Pancreas (tissue), 10 donors: ENCODE measurements around the gene LCMT2. TPM values are rescaled to one million over a fixed set of nuclear protein-coding genes. Genes with fewer than 3 reads are reported as not detected.

Experiments
- ATAC-seq, 4 donors: fragments of 200-7000 bp; cut with Tn5 transposase; one replicate each; pipeline versions ENCODE4 v1.8.0 to v1.9.1; 2020; ENCODE audit warnings: mild to moderate bottlenecking in 4 of 4, moderate library complexity in 4 of 4
- DNase-seq, 6 donors: peaks; one replicate each; pipeline ENCODE4 v3.0.0-alpha.2; 2020
- FAIRE-seq: peaks from 2 replicates; lab custom pipeline; 2012; peaks lifted over from hg19 to GRCh38; lab: Jason Lieb, UNC
- H3K27ac ChIP-seq, 4 donors: fragments of 200-600 bp; sonication (generic); 1 replicate in 3 of 4; 2 replicates in 1 of 4; pipeline versions ENCODE4 v1.5.0 to v1.8.0; 2020
- H3K27me3 ChIP-seq, 4 donors: fragments of 200-600 bp; one replicate each; pipeline ENCODE4 v1.8.0; 2021
- H3K36me3 ChIP-seq, 3 donors: fragments of 200-600 bp; sonication (generic) in 1 of 3; one replicate each; pipeline versions ENCODE4 v1.5.0 to v1.8.0; 2020 to 2021
- H3K4me1 ChIP-seq, 3 donors: fragments of 200-600 bp; one replicate each; pipeline ENCODE4 v1.8.0; 2021
- H3K4me3 ChIP-seq, 4 donors: fragments of 200-600 bp; sonication (generic) in 2 of 4; one replicate each; pipeline versions ENCODE4 v1.5.0 to v1.8.0; 2020 to 2021
- H3K9me3 ChIP-seq, 4 donors: fragments of 200-600 bp; one replicate each; pipeline ENCODE4 v1.8.0; 2021
- WGBS, 2 donors: extraction: QIAGEN DNeasy Blood & Tissue Kit; methylation state at CpG; one replicate each; pipeline ENCODE4 v1.1.7; 2013; 5-methylcytosine and 5-hydroxymethylcytosine counted together
- intact Hi-C, 3 donors: fragments of 100-400 bp; cut with DNase I; formaldehyde crosslinking; loops; one replicate each; pipeline versions ENCODE4 v1.11.1 to v1.14.2; 2022
- polyA plus RNA-seq, 2 donors: library from polyadenylated mRNA; stranded (reverse); fragments of 200-250 nt; gene quantifications; one replicate each; pipeline ENCODE4 v1.2.3, GENCODE V29; 2013
- total RNA-seq, 6 donors: library from RNA; stranded (reverse); fragmentation: NEBNext Ultra II Directional in 4 of 6; extraction: Animal tissue kit (Norgen Biotek cat#: 25700) in 4 of 6; gene quantifications; one replicate each; pipeline versions ENCODE4 v1.2.1 to v1.2.4, GENCODE V29; 2021 to 2023
- TF ChIP-seq, protein P1 (sequence below), 4 donors: fragments of 200-600 bp; sonication (generic) in 3 of 4; IDR thresholded peaks; one replicate each; pipeline versions ENCODE4 v1.5.0 to v1.8.0; 2021; ENCODE audit warnings: antibody characterized with exemption in 4 of 4
- donor health status: healthy with polysubstance abuse.
- donor health status: DM: no; HTN: no; CAD: no; lungs with moderate emphysema.
- donor health status: DM: no; HTN: no; CAD: no.
- donor health status: control.
- donor health status: control.
- donor health status: Bipolar disorder and iron deficiency.
- donor health status: DM: yes; HTN: yes; CAD: no.
- donor health status: DM: no; HTN: no; CAD: no.
- donor health status: DM: no; HTN: no; CAD: no.
- donor health status: DM: yes; HTN: yes; CAD: no.

LCMT2 gene
- total and polyA plus RNA-seq, 8 donors, result 1.7 to 5.0 (median 3.9) TPM

DNA sequence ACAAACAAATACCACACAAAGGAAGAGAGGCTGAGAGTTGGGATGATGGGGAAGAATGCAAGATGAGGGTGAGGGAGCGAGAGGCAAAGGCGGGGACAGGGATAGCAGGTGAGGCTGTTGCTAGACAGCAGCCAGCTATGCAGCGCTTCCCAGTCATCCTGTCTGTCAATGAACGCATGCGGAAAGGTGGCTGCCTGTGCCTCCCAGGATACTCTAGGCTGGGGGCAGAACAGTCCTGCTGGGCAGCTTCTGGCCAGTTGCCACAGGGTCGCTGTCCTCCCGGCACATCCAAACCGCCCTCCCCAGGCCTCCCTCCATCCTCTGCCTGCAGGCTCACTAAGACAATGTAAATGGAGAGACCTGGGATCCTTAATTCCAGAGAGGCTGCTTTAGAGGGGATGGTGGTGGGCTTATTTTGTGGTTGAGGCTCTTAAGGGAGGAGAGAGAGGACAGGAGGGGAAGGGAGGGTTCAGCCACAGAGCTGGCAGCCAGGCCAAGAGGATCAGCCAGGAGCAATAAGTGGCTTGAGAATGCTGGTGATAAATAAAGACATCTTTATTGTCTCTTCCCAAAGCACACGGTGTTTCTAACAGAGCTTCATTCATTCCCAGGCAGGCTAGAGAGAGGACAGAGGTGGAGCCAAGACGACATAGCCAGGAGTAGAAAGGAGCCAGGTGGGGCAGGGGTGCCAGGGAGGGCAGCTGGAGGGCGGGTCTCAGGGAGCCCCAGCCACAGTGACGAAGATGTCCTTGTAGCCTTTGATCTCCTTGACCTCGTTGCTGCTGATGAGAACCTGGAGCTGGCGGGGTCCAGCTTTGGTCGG lies 54.4 kb downstream of the LCMT2 start:
- H3K9me3 ChIP-seq, result no peaks in the 10 kb centered on the region
- no peak overlapping the region for H3K4me3 ChIP-seq
- TF ChIP-seq, protein P1, sequence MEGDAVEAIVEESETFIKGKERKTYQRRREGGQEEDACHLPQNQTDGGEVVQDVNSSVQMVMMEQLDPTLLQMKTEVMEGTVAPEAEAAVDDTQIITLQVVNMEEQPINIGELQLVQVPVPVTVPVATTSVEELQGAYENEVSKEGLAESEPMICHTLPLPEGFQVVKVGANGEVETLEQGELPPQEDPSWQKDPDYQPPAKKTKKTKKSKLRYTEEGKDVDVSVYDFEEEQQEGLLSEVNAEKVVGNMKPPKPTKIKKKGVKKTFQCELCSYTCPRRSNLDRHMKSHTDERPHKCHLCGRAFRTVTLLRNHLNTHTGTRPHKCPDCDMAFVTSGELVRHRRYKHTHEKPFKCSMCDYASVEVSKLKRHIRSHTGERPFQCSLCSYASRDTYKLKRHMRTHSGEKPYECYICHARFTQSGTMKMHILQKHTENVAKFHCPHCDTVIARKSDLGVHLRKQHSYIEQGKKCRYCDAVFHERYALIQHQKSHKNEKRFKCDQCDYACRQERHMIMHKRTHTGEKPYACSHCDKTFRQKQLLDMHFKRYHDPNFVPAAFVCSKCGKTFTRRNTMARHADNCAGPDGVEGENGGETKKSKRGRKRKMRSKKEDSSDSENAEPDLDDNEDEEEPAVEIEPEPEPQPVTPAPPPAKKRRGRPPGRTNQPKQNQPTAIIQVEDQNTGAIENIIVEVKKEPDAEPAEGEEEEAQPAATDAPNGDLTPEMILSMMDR (IDR thresholded peaks at IDR 0.05), result no peak
- H3K27ac ChIP-seq, result no peak overlapping the region
- no peaks in the 10 kb centered on the region for H3K36me3 ChIP-seq
- H3K27me3 ChIP-seq, result no peaks in the 10 kb centered on the region
- no peak for DNase-seq
- ATAC-seq, result no peak
- no peak for FAIRE-seq
- WGBS, 2 donors, result 57 to 64% methylated on average over 15 of the region's 15 CpGs
- intact Hi-C loops, result no loop called here
- H3K4me1 ChIP-seq, result no peaks in the 10 kb centered on the region

DNA sequence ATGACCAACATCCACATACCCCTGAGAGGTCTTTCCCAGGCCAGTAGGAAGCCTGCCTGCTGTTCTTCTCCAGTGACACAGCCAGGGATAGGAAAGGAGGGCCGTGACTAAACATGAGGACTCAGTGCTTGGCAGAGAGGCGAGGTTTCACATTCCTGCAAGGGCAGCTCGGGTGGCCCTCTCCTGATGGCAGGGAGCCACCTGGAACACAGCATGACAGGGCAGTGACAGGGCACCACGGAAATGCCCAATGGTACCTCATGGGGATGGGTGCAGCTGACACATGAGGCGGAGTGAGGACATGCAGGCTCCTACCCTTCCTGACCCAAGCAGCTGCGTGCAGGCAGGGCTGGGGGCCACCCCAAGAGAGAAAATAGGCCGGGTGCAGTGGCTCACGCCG lies 56.2 kb downstream of the LCMT2 start:
- ATAC-seq (peak; percentile 80 to 95 (median 91)), DNase-seq (peak in 5 of 6 donors; percentile 41 to 70 (median 54)), FAIRE-seq (no peak)
- no peak overlapping the region for H3K27ac ChIP-seq
- 29 to 31% methylated on average over 9 of the region's 9 CpGs for WGBS, 2 donors
- no peaks in the 10 kb centered on the region for H3K9me3 ChIP-seq
- H3K4me3 ChIP-seq, result no peak overlapping the region
- H3K36me3 ChIP-seq, result no peaks in the 10 kb centered on the region
- intact Hi-C loops, result no loop called here
- H3K4me1 ChIP-seq, result no peaks in the 10 kb centered on the region
- no peaks in the 10 kb centered on the region for H3K27me3 ChIP-seq
- TF ChIP-seq, protein P1 (IDR thresholded peaks at IDR 0.05), result no peak

Other genes with a start within 250 kb of the LCMT2 start
- gene UBR1, start 224.5 kb downstream of the LCMT2 start, total RNA-seq, result 10 to 100 TPM; 13.3 to 19.8 (median 14.7) TPM
- 1 to 10 TPM; 4.6 to 5.7 TPM for gene UBR1, start 224.5 kb downstream of the LCMT2 start, polyA plus RNA-seq
- gene TMEM62, start 197.0 kb downstream of the LCMT2 start, total RNA-seq, result 10 to 100 TPM in 4 of 6 donors, 1 to 10 TPM in 2; 8.1 to 14.7 (median 10.2) TPM
- 10 to 100 TPM; 13.9 to 16.8 TPM for gene TMEM62, start 197.0 kb downstream of the LCMT2 start, polyA plus RNA-seq
- 10 to 100 TPM; 17.6 to 35.7 (median 21.7) TPM for gene CCNDBP1, start 145.2 kb downstream of the LCMT2 start, total RNA-seq
- gene CCNDBP1, start 145.2 kb downstream of the LCMT2 start, polyA plus RNA-seq, result 10 to 100 TPM; 20.1 to 37.7 TPM
- not detected for gene EPB42, start 109.6 kb downstream of the LCMT2 start, total RNA-seq
- gene EPB42, start 109.6 kb downstream of the LCMT2 start, polyA plus RNA-seq, result not detected
- gene TGM5, start 63.6 kb downstream of the LCMT2 start, total RNA-seq, result not detected
- not detected for gene TGM5, start 63.6 kb downstream of the LCMT2 start, polyA plus RNA-seq
- gene TGM7, start 28.3 kb downstream of the LCMT2 start, total RNA-seq, result not detected
- not detected for gene TGM7, start 28.3 kb downstream of the LCMT2 start, polyA plus RNA-seq
- 10 to 100 TPM; 11.2 to 18.8 (median 13.4) TPM for gene ZSCAN29, start 40.5 kb upstream of the LCMT2 start, total RNA-seq
- 1 to 10 TPM; 7.0 to 7.8 TPM for gene ZSCAN29, start 40.5 kb upstream of the LCMT2 start, polyA plus RNA-seq
- gene TUBGCP4, start 40.5 kb upstream of the LCMT2 start, total RNA-seq, result 10 to 100 TPM in 2 of 6 donors, 1 to 10 TPM in 4; 7.0 to 14.8 (median 9.6) TPM
- 1 to 10 TPM; 4.8 to 4.9 TPM for gene TUBGCP4, start 40.5 kb upstream of the LCMT2 start, polyA plus RNA-seq
- 10 to 100 TPM; 12.6 to 31.8 (median 15.2) TPM for gene TP53BP1, start 162.6 kb upstream of the LCMT2 start, total RNA-seq
- 10 to 100 TPM; 12.4 to 19.0 TPM for gene TP53BP1, start 162.6 kb upstream of the LCMT2 start, polyA plus RNA-seq
- gene MAP1A, start 187.0 kb upstream of the LCMT2 start, total RNA-seq, result 1 to 10 TPM in 3 of 6 donors, under 1 TPM in 3; 0.59 to 4.1 (median 1.6) TPM
- gene MAP1A, start 187.0 kb upstream of the LCMT2 start, polyA plus RNA-seq, result 1 to 10 TPM; 1.3 to 1.7 TPM